Measurements from ENCODE around the gene SPI1.

DNA sequence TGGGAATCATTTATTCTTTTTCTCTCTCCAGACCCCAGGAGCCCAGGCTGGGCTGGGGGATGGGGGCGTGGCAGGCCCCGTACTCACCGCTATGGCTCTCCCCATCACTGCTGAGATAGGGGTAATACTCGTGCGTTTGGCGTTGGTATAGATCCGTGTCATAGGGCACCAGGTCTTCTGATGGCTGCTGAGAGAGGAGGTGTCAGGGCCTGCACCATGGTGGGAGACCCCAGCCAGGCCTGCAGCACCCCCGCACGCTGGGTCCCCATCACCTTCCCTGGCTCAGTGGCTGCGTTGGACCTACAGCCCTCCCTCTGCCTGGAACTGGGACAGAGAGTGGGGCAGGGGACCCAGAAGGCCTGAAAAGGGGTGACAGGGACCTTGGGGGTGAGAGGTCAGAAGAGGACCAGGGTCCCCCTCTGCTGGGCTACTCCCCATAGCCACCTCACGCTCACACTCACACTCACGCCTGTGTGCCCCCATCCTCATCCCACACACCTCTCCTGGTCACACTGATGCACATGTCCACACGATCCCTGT lies 2.7 kb downstream of the SPI1 start:
- TF ChIP-seq, protein P1, sequence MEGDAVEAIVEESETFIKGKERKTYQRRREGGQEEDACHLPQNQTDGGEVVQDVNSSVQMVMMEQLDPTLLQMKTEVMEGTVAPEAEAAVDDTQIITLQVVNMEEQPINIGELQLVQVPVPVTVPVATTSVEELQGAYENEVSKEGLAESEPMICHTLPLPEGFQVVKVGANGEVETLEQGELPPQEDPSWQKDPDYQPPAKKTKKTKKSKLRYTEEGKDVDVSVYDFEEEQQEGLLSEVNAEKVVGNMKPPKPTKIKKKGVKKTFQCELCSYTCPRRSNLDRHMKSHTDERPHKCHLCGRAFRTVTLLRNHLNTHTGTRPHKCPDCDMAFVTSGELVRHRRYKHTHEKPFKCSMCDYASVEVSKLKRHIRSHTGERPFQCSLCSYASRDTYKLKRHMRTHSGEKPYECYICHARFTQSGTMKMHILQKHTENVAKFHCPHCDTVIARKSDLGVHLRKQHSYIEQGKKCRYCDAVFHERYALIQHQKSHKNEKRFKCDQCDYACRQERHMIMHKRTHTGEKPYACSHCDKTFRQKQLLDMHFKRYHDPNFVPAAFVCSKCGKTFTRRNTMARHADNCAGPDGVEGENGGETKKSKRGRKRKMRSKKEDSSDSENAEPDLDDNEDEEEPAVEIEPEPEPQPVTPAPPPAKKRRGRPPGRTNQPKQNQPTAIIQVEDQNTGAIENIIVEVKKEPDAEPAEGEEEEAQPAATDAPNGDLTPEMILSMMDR (conservative IDR thresholded peaks at IDR 0.05), result no peak
- no peak for TF ChIP-seq ZFX (IDR thresholded peaks at IDR 0.05)

Data from C4-2B (cell line).